Effector CD4-positive, alpha-beta T cell (primary cell): Measurements from ENCODE around the gene SYNPO.

Experiments
- DNase-seq: peaks from one replicate; pipeline ENCODE4 v3.0.0-alpha.2; 2020
- total RNA-seq: gene quantifications from one replicate; lab custom pipeline; 2026; lab: John Stamatoyannopoulos, UW

The SYNPO gene
- total RNA-seq = 0.56 reads per million

GRCh38 chr5:150640311-150641005, at the start of gene SYNPO:
Gene SYNPO (plus strand): TSS chr5:150640660. CDS start chr5:150648276, 7,616 bp downstream.
- DNase-seq = no peak

GRCh38 chr5:150590979-150591695, 49.3 kb upstream of the SYNPO start:
- DNase-seq = no peak

- DNase-seq = no peak
Measured at GRCh38 chr5:150593593-150593992, 46.9 kb upstream of the SYNPO start.

- no peak for DNase-seq
Measured at GRCh38 chr5:150593996-150594395, 46.5 kb upstream of the SYNPO start.

- no peak for DNase-seq
Measured at GRCh38 chr5:150595466-150596031, 44.9 kb upstream of the SYNPO start.

GRCh38 chr5:150596313-150596712, 44.1 kb upstream of the SYNPO start:
- no peak for DNase-seq

- DNase-seq = no peak
Measured at GRCh38 chr5:150596826-150597225, 43.6 kb upstream of the SYNPO start.

- DNase-seq = no peak
Measured at GRCh38 chr5:150598006-150598405, 42.5 kb upstream of the SYNPO start.

GRCh38 chr5:150598821-150599273, 41.6 kb upstream of the SYNPO start:
- no peak for DNase-seq

GRCh38 chr5:150599281-150599680, 41.2 kb upstream of the SYNPO start:
- no peak for DNase-seq

- no peak for DNase-seq
Measured at GRCh38 chr5:150599917-150600511, 40.4 kb upstream of the SYNPO start.

GRCh38 chr5:150600616-150601490, 39.6 kb upstream of the SYNPO start:
- DNase-seq = no peak

GRCh38 chr5:150601491-150602345, 38.7 kb upstream of the SYNPO start:
- DNase-seq = no peak

- no peak for DNase-seq
Measured at GRCh38 chr5:150603052-150603451, 37.4 kb upstream of the SYNPO start.

GRCh38 chr5:150603491-150603890, 37.0 kb upstream of the SYNPO start:
- no peak for DNase-seq

- no peak for DNase-seq
Measured at GRCh38 chr5:150604010-150604409, 36.5 kb upstream of the SYNPO start.

GRCh38 chr5:150604894-150605440, 35.5 kb upstream of the SYNPO start:
- DNase-seq = no peak

GRCh38 chr5:150605546-150605945, 34.9 kb upstream of the SYNPO start:
- DNase-seq = no peak

GRCh38 chr5:150606476-150606875, 34.0 kb upstream of the SYNPO start:
- no peak for DNase-seq

- no peak for DNase-seq
Measured at GRCh38 chr5:150607105-150607504, 33.4 kb upstream of the SYNPO start.

GRCh38 chr5:150607991-150608390, 32.5 kb upstream of the SYNPO start:
- no peak for DNase-seq
